OCI-LY7 (cell line): ENCODE measurements around the gene ADCY7. TPM values are rescaled to one million over a fixed set of nuclear protein-coding genes. Genes with fewer than 3 reads are reported as not detected.

Source experiments
- BruUV-seq: library from RNA; stranded (reverse); fragments of 400-500 nt; replicated peaks from 2 replicates; lab custom pipeline; 2021; lab: Mats Ljungman, UMichigan
- CTCF ChIA-PET: fragments of 300-600 bp; sonication (Branson Sonifier 250); formaldehyde crosslinking; loops from one replicate; lab custom pipeline; 2022; ENCODE audit warnings: antibody characterized with exemption; ENCODE audit not compliant: unreplicated experiment; lab: Charles Lee
- POLR2A ChIA-PET: fragments of 300-600 bp; sonication (Branson Sonifier 250); formaldehyde crosslinking; loops from one replicate; lab custom pipeline; 2022; ENCODE audit warnings: antibody characterized with exemption; lab: Charles Lee
- DNase-seq: peaks from one replicate; pipeline ENCODE4 v3.0.0-alpha.2; 2015; ENCODE audit warnings: low spot score
- H2AFZ ChIP-seq: fragments of 200-600 bp; sonication (generic), shearing (Covaris generic); 2 replicates; pipeline ENCODE4 v1.6.1; 2014; ENCODE audit warnings: mild to moderate bottlenecking, antibody characterized with exemption, low read length, moderate library complexity
- H3K27ac ChIP-seq: fragments of 200-600 bp; sonication (generic); 2 replicates; pipeline ENCODE4 v1.5.1; 2014; ENCODE audit warnings: mixed run types, low read depth, mild to moderate bottlenecking, moderate library complexity, low read length, inconsistent platforms; ENCODE audit not compliant: poor library complexity, severe bottlenecking
- H3K36me3 ChIP-seq: fragments of 200-600 bp; sonication (generic); 2 replicates; pipeline ENCODE4 v1.6.1; 2014; ENCODE audit warnings: mild to moderate bottlenecking, antibody characterized with exemption, low read length, moderate library complexity, mixed read lengths; ENCODE audit not compliant: insufficient read depth
- H3K4me1 ChIP-seq: fragments of 200-600 bp; sonication (generic); 2 replicates; pipeline ENCODE4 v1.5.1; 2014; ENCODE audit warnings: mild to moderate bottlenecking, low read length; ENCODE audit not compliant: insufficient read depth, poor library complexity, severe bottlenecking
- H3K4me2 ChIP-seq: fragments of 200-600 bp; sonication (generic); 2 replicates; pipeline ENCODE4 v1.6.1; 2014; ENCODE audit warnings: mild to moderate bottlenecking, low read length
- H3K4me3 ChIP-seq: fragments of 200-600 bp; sonication (generic); 2 replicates; pipeline ENCODE4 v1.5.1; 2014; ENCODE audit warnings: mild to moderate bottlenecking, low read depth, low read length; ENCODE audit not compliant: poor library complexity, severe bottlenecking
- H3K79me2 ChIP-seq: fragments of 200-600 bp; sonication (generic); 2 replicates; pipeline ENCODE4 v1.6.1; 2016; ENCODE audit warnings: low read depth, mild to moderate bottlenecking, low read length, moderate library complexity, mixed read lengths; ENCODE audit not compliant: insufficient read depth
- H3K9me2 ChIP-seq: fragments of 200-600 bp; sonication (generic); 2 replicates; pipeline ENCODE4 v1.6.1; 2016; ENCODE audit warnings: mild to moderate bottlenecking, low read length, mixed read lengths; ENCODE audit not compliant: insufficient read depth
- H3K9me3 ChIP-seq: fragments of 200-600 bp; sonication (generic); 2 replicates; pipeline ENCODE4 v1.6.1; 2014; ENCODE audit warnings: mild to moderate bottlenecking, mixed run types, low read length, mixed read lengths
- H4K20me1 ChIP-seq: fragments of 200-600 bp; sonication (generic); 2 replicates; pipeline ENCODE4 v1.6.1; 2014; ENCODE audit warnings: mild to moderate bottlenecking, antibody characterized with exemption, low read length, moderate library complexity, mixed read lengths; ENCODE audit not compliant: insufficient read depth
- EZH2phosphoT487 ChIP-seq: fragments of 200-600 bp; sonication (generic); IDR thresholded peaks from 2 replicates; pipeline ENCODE4 v1.6.1; 2018; ENCODE audit warnings: low read depth, borderline replicate concordance, mild to moderate bottlenecking, mixed run types, antibody characterized with exemption, low read length, moderate library complexity, mixed read lengths
- intact Hi-C: fragments of 100-400 bp; cut with micrococcal nuclease; formaldehyde crosslinking; loops from one replicate; pipeline ENCODE4 v1.10.0; 2022; ENCODE audit not compliant: unreplicated experiment
- total RNA-seq, 2 experiments: library from RNA; depleted of rRNA in 1 of 2; stranded (reverse); fragments of >200 nt in 1 of 2; shearing (Covaris generic) in 1 of 2; gene quantifications; 2 replicates each; pipeline ENCODE4 v1.2.3, GENCODE V29; 2014 to 2022
- TF ChIP-seq, protein P1 (sequence below): fragments of 200-600 bp; sonication (generic); conservative IDR thresholded peaks from 2 replicates; pipeline ENCODE4 v1.5.1; 2014; ENCODE audit warnings: mild to moderate bottlenecking, antibody characterized with exemption, low read length, moderate library complexity, mixed read lengths

The ADCY7 gene
- total RNA-seq, 2 experiments from 2014 or later = 49.9 to 77.7 TPM

DNA sequence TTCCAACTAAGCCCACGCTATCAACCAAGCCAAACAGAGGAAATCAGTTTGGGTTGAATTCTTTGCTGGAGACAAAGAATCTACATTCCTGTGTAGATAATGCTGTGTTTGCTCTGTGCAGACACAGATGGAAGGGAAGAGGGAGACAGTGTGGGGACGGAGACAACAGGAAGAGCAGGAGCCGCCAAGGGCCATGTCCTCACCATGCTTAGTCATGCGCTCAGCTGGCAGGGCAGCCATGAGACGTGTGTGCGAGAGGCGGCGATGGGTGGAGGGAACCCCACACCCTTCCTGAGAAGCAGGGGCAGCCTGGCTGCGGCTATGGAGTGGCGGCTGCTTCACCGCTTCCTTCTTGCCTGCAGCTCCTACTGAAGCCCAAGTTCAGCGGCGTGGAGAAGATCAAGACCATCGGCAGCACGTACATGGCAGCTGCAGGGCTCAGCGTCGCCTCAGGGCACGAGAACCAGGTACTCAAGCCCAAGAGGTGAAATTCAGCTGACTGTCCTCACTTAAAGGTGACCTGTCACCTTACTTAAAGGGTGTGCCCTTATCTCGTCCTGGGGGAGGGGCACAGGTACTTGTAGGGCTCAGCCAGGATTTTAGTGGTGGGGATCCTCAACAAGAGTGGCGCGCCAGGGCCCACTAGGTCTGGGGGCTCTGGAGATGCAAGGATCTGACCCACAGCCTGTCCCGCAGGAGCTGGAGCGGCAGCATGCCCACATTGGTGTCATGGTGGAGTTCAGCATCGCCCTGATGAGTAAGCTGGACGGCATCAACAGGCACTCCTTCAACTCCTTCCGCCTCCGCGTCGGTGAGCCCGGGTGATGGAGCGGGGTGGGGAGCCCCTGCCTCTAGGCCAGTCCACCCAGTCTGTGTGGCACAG lies 47.5 kb downstream of the ADCY7 start:
- TF ChIP-seq EZH2phosphoT487 = no peak
- TF ChIP-seq, protein P1, sequence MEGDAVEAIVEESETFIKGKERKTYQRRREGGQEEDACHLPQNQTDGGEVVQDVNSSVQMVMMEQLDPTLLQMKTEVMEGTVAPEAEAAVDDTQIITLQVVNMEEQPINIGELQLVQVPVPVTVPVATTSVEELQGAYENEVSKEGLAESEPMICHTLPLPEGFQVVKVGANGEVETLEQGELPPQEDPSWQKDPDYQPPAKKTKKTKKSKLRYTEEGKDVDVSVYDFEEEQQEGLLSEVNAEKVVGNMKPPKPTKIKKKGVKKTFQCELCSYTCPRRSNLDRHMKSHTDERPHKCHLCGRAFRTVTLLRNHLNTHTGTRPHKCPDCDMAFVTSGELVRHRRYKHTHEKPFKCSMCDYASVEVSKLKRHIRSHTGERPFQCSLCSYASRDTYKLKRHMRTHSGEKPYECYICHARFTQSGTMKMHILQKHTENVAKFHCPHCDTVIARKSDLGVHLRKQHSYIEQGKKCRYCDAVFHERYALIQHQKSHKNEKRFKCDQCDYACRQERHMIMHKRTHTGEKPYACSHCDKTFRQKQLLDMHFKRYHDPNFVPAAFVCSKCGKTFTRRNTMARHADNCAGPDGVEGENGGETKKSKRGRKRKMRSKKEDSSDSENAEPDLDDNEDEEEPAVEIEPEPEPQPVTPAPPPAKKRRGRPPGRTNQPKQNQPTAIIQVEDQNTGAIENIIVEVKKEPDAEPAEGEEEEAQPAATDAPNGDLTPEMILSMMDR = no peak
- no peak overlapping the region for H2AFZ ChIP-seq
- no peaks in the 10 kb centered on the region for H3K79me2 ChIP-seq
- ChIA-PET POLR2A (no interaction called here), CTCF (no interaction called here)
- BruUV-seq = no TSS peak
- no peak overlapping the region for H3K4me2 ChIP-seq
- no peak for DNase-seq
- peaks cover 71% of the 10 kb centered on the region for H3K36me3 ChIP-seq
- H3K9me2 ChIP-seq = no peaks in the 10 kb centered on the region
- H4K20me1 ChIP-seq = no peaks in the 10 kb centered on the region; the same call in 1 of the 2 replicates
- intact Hi-C loops = no loop called here
- no peak overlapping the region for H3K27ac ChIP-seq
- H3K9me3 ChIP-seq = no peaks in the 10 kb centered on the region
- no peak overlapping the region for H3K4me3 ChIP-seq
- no peaks in the 10 kb centered on the region for H3K4me1 ChIP-seq

DNA sequence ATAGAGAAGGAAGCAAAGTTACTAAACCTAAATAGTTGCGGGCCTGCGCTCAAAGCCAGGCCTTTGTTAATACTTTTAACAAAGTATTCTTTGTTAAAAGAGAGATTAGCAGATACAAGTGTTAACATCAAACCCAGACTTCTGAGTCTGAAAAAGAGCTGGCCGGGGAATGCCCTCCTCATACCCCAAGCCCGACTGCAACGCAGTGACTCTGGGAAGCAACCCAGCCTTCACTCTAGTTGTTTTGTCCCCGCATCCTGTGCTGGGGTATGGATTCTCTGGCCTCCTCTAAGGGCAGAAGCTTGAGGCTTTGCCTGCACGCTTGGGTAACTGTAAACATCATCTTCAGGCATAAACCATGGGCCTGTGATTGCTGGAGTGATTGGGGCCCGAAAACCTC lies 48.3 kb downstream of the ADCY7 start:
- Histone ChIP-seq H2AFZ (no peak overlapping the region), H3K9me3 (no peaks in the 10 kb centered on the region), H3K79me2 (no peaks in the 10 kb centered on the region), H3K4me2 (no peak overlapping the region), H3K4me3 (no peak overlapping the region), H4K20me1 (no peaks in the 10 kb centered on the region; the same call in 1 of the 2 replicates), H3K36me3 (peaks cover 79% of the 10 kb centered on the region), H3K4me1 (no peaks in the 10 kb centered on the region), H3K9me2 (no peaks in the 10 kb centered on the region), H3K27ac (no peak overlapping the region)
- POLR2A ChIA-PET = no interaction called here
- no peak for DNase-seq
- intact Hi-C loops = no loop called here
- CTCF ChIA-PET = no interaction called here
- no peak for TF ChIP-seq EZH2phosphoT487
- TF ChIP-seq, protein P1 = no peak
- BruUV-seq = no TSS peak
